K562 (cell line): ENCODE results near the gene MYL12A. TPM values are rescaled to one million over a fixed set of nuclear protein-coding genes. Genes with fewer than 3 reads are reported as not detected.

Source experiments
- CREB3 ChIP-seq: fragments of 450-650 bp; conservative IDR thresholded peaks from 2 replicates; pipeline ENCODE4 v1.6.1; 2016; ENCODE audit warnings: missing genetic modification characterization, low read depth, mild to moderate bottlenecking, missing compliant biosample characterization, moderate library complexity
- EHMT2 ChIP-seq: fragments of 450-650 bp; IDR thresholded peaks from 2 replicates; pipeline ENCODE4 v1.6.1; 2018; ENCODE audit warnings: antibody characterized with exemption
- KDM2B ChIP-seq: fragments of 250-450 bp; sonication (Bioruptor Pico); IDR thresholded peaks from 2 replicates; pipeline ENCODE4 v1.8.0; 2021; ENCODE audit warnings: mild to moderate bottlenecking, moderate library complexity
- POLR2AphosphoS5 ChIP-seq: IDR thresholded peaks from 2 replicates; pipeline ENCODE4 v1.6.1; 2011; ENCODE audit warnings: mild to moderate bottlenecking, low read depth, low read length, moderate library complexity; ENCODE audit not compliant: control insufficient read depth, insufficient read depth
- RAD21 ChIP-seq, 2 experiments: fragments of 250-450 bp in 1 of 2; fragments of 450-650 bp in 1 of 2; sonication (Bioruptor Pico) in 1 of 2; formaldehyde crosslinking in 1 of 2; IDR thresholded peaks in 1 of 2; conservative IDR thresholded peaks in 1 of 2; 2 replicates each; pipeline versions ENCODE4 v1.4.0 to v1.8.0; 2020 to 2022; ENCODE audit warnings: mild to moderate bottlenecking in 2 of 2, moderate library complexity in 1 of 2
- TAF1 ChIP-seq: IDR thresholded peaks from 2 replicates; pipeline ENCODE4 v1.6.1; 2011; ENCODE audit warnings: mild to moderate bottlenecking, low read length, moderate library complexity; ENCODE audit not compliant: insufficient read depth, control insufficient read depth, severe bottlenecking; ENCODE audit errors: extremely low read depth
- polyA plus RNA-seq, 8 experiments: library from polyadenylated mRNA; depleted of rRNA in 4 of 8; stranded (reverse) in 5 of 8; unstranded in 3 of 8; fragments of >200 nt; fragmentation: Nextera tagmentation in 2 of 8; fragmentation: Illumina TruSeq in 1 of 8; extraction: Ambion mirVana in 2 of 8; extraction: Trizol in 1 of 8; gene quantifications; 2 replicates each; pipeline versions ENCODE4 v1.2.1 to v1.2.3, GENCODE V29; 2011 to 2014; ENCODE audit warnings: inconsistent platforms in 1 of 8, missing spikeins in 1 of 8
- total RNA-seq, 7 experiments: library from RNA; depleted of rRNA in 6 of 7; stranded (reverse); fragments of >200 nt in 6 of 7; fragmentation: Illumina TruSeq in 2 of 7; extraction: Trizol in 2 of 7; gene quantifications; 2 replicates each; pipeline versions ENCODE4 v1.2.1 to v1.2.3, GENCODE V29; 2011 to 2021; ENCODE audit warnings: low replicate concordance in 1 of 7
- TF ChIP-seq, protein P1 (sequence below), 2 experiments: fragments of 450-650 bp; formaldehyde crosslinking in 1 of 2; IDR thresholded peaks; 2 replicates each; pipeline versions ENCODE4 v1.4.0 to v1.6.1; 2014 to 2020; ENCODE audit warnings: mild to moderate bottlenecking in 2 of 2, borderline replicate concordance in 1 of 2, low read depth in 1 of 2
- TF ChIP-seq, protein P2 (sequence below), 2 experiments: fragments of 450-650 bp; IDR thresholded peaks; 2 replicates each; pipeline ENCODE4 v1.6.1; 2016; ENCODE audit warnings: mild to moderate bottlenecking in 2 of 2, borderline replicate concordance in 1 of 2, low read depth in 1 of 2, moderate library complexity in 1 of 2

The MYL12A gene
- total and polyA plus RNA-seq, 9 of the 15 experiments (the other 6 are each of a cell fraction or from before 2014, with no cell fraction given): 308 to 1,031 (median 559) TPM

DNA sequence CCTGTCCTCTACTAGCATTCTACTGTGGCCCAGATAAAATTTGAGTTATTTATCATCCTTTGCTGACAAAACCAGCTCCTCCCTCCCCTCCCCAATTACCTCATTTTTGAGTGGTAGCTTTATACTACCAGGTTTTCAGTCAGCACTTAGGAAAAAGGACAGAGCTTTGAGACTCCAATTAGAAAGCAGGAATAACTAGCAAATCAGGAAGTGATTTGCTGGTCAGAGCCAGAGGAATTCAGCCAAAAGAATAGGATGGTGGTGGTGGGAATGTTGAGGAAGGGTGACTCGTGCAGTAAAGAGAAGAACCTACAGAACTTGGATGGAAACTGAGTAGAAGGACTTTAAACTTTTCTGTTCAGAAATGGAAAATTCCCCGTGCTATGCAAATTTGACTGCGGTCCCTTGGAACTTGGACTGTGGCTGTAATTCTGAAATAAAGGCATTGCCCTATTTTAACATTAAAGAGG, 18.0 kb downstream of the MYL12A start (continued):
- no peak for TF ChIP-seq CREB3 (tag)
- no peak for TF ChIP-seq RAD21 (CRISPR knock-in tag; conservative IDR thresholded peaks at IDR 0.05 in 1 of 2, IDR thresholded peaks at IDR 0.05 in 1 of 2)
- TF ChIP-seq TAF1: no peak
- no peak for TF ChIP-seq KDM2B (CRISPR knock-in tag)
- peak; percentile 94 for TF ChIP-seq EHMT2
- 0 out of 2 replicates have a peak, but pooled peaks have one; percentile 26 for TF ChIP-seq POLR2AphosphoS5
- TF ChIP-seq, protein P1, sequence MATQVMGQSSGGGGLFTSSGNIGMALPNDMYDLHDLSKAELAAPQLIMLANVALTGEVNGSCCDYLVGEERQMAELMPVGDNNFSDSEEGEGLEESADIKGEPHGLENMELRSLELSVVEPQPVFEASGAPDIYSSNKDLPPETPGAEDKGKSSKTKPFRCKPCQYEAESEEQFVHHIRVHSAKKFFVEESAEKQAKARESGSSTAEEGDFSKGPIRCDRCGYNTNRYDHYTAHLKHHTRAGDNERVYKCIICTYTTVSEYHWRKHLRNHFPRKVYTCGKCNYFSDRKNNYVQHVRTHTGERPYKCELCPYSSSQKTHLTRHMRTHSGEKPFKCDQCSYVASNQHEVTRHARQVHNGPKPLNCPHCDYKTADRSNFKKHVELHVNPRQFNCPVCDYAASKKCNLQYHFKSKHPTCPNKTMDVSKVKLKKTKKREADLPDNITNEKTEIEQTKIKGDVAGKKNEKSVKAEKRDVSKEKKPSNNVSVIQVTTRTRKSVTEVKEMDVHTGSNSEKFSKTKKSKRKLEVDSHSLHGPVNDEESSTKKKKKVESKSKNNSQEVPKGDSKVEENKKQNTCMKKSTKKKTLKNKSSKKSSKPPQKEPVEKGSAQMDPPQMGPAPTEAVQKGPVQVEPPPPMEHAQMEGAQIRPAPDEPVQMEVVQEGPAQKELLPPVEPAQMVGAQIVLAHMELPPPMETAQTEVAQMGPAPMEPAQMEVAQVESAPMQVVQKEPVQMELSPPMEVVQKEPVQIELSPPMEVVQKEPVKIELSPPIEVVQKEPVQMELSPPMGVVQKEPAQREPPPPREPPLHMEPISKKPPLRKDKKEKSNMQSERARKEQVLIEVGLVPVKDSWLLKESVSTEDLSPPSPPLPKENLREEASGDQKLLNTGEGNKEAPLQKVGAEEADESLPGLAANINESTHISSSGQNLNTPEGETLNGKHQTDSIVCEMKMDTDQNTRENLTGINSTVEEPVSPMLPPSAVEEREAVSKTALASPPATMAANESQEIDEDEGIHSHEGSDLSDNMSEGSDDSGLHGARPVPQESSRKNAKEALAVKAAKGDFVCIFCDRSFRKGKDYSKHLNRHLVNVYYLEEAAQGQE (IDR thresholded peaks at IDR 0.05; ENCODE audit: borderline replicate concordance): peak; percentile 97
- TF ChIP-seq, protein P1 (CRISPR knock-in tag; IDR thresholded peaks at IDR 0.05; ENCODE audit: low read depth): peak; percentile 72; the same call in 1 of the 2 replicates
- TF ChIP-seq, protein P2, sequence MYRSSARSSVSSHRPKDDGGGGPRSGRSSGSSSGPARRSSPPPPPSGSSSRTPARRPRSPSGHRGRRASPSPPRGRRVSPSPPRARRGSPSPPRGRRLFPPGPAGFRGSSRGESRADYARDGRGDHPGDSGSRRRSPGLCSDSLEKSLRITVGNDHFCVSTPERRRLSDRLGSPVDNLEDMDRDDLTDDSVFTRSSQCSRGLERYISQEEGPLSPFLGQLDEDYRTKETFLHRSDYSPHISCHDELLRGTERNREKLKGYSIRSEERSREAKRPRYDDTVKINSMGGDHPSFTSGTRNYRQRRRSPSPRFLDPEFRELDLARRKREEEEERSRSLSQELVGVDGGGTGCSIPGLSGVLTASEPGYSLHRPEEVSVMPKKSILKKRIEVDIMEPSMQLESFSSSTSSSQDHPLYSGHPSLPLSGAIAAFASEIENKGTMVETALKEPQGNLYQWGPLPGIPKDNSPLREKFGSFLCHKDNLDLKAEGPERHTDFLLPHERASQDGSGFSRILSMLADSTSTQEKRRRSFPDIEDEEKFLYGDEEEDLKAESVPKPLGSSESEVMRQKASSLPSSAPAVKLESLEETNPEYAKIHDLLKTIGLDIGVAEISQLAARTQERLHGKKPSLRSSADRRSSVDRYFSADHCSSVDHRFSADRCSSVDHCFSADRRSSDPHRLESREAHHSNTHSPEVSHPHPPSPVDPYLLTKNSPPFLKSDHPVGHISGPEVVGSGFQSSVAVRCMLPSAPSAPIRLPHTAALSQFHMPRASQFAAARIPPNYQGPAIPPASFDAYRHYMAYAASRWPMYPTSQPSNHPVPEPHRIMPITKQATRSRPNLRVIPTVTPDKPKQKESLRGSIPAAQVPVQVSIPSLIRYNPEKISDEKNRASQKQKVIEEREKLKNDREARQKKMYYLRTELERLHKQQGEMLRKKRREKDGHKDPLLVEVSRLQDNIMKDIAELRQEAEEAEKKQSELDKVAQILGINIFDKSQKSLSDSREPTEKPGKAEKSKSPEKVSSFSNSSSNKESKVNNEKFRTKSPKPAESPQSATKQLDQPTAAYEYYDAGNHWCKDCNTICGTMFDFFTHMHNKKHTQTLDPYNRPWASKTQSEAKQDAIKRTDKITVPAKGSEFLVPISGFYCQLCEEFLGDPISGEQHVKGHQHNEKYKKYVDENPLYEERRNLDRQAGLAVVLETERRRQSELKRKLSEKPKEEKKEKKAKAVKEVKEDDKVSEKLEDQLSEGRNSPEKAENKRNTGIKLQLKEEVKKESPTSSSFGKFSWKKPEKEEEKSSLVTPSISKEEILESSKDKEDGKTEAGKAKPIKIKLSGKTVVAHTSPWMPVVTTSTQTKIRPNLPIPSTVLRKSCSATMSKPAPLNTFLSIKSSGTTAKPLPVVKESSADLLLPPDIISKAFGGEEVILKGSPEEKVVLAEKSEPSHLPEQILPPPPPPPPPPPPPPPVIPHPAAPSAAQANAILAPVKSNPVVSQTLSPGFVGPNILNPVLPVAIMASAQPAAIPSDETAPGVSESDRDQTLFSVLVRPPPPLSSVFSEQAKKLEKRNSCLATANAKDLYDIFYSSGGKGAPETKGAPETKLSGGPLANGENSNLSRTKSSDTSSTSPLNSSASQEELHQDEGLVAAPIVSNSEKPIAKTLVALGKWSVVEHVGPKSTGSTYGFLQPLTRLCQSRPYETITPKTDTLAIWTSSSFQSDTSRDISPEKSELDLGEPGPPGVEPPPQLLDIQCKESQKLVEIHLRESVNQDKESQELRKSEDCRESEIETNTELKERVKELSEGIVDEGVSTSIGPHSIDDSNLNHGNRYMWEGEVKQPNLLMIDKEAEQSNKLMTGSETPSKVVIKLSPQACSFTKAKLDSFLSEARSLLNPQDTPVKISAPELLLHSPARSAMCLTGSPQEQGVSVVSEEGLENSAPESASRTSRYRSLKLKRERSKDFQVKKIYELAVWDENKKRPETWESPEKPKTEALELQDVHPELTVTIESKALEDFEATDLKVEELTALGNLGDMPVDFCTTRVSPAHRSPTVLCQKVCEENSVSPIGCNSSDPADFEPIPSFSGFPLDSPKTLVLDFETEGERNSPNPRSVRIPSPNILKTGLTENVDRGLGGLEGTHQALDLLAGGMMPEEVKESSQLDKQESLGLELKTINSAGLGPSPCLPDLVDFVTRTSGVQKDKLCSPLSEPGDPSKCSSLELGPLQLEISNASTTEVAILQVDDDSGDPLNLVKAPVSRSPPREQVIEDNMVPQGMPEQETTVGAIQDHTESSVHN (IDR thresholded peaks at IDR 0.05; ENCODE audit: borderline replicate concordance in 1 of 2, low read depth in 1 of 2): no peak
